ENCODE measurements around the gene CAPN1.

DNA sequence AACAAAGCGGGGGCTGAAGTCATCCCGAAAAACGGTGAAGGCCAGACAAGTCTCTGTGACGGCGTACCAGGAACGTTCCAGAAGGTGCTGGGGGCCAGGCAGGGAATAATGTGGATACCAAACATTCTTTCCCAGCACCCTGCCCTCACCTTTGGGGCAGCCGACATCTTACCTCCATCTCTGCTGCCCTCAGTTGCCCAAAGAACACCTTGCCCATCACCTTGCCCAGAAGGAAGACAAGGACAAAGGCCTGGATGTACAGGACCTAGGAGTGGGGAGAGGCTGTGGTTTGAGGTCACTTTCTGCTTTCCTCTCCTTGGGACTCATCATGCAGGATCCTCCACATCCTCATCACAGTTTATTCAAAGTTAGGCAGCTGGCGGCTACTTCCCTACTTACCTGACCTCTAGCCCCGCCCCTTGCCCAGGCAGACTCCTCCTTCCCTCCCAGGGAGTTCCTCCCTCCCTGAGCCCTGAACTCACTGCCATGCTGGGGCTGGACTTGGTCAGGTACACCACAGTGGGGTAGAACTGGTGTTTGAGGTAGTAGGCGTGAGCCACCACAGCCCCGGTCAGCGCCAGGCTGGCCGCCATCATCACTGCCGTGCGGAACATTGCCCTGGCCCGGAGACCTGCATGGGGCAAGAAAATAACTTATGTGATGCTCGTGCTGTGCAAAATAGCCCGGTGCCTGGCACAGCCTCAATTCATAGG is 48.6 kb upstream of the CAPN1 start:
- TF ChIP-seq EZH2 (IDR thresholded peaks at IDR 0.05; ENCODE audit: insufficient read depth, poor library complexity, severe bottlenecking), result no peak
- no peak for TF ChIP-seq EZH2phosphoT487 (IDR thresholded peaks at IDR 0.05; ENCODE audit: insufficient read depth, low read depth)
